OCI-LY7 (cell line): ENCODE results near the gene HSPB7. TPM values are rescaled to one million over a fixed set of nuclear protein-coding genes. Genes with fewer than 3 reads are reported as not detected.
A peak's percentile ranks its signal among the peaks of the same experiment; 100 is the strongest.
"Not testable (repeated sequence)": the region's sequence is repeated elsewhere in the genome, so short reads cannot be mapped to it uniquely, and the experiment has no call there.

ENCODE experiments used
- BruUV-seq: library from RNA; stranded (reverse); fragments of 400-500 nt; replicated peaks from 2 replicates; lab custom pipeline; 2021; lab: Mats Ljungman, UMichigan
- CTCF ChIA-PET: fragments of 300-600 bp; sonication (Branson Sonifier 250); formaldehyde crosslinking; loops from one replicate; lab custom pipeline; 2022; ENCODE audit warnings: antibody characterized with exemption; ENCODE audit not compliant: unreplicated experiment; lab: Charles Lee
- POLR2A ChIA-PET: fragments of 300-600 bp; sonication (Branson Sonifier 250); formaldehyde crosslinking; loops from one replicate; lab custom pipeline; 2022; ENCODE audit warnings: antibody characterized with exemption; lab: Charles Lee
- DNase-seq: peaks from one replicate; pipeline ENCODE4 v3.0.0-alpha.2; 2015; ENCODE audit warnings: low spot score
- H2AFZ ChIP-seq: fragments of 200-600 bp; sonication (generic), shearing (Covaris generic); 2 replicates; pipeline ENCODE4 v1.6.1; 2014; ENCODE audit warnings: mild to moderate bottlenecking, antibody characterized with exemption, low read length, moderate library complexity
- H3K27ac ChIP-seq: fragments of 200-600 bp; sonication (generic); 2 replicates; pipeline ENCODE4 v1.5.1; 2014; ENCODE audit warnings: mixed run types, low read depth, mild to moderate bottlenecking, moderate library complexity, low read length, inconsistent platforms; ENCODE audit not compliant: poor library complexity, severe bottlenecking
- H3K36me3 ChIP-seq: fragments of 200-600 bp; sonication (generic); 2 replicates; pipeline ENCODE4 v1.6.1; 2014; ENCODE audit warnings: mild to moderate bottlenecking, antibody characterized with exemption, low read length, moderate library complexity, mixed read lengths; ENCODE audit not compliant: insufficient read depth
- H3K4me1 ChIP-seq: fragments of 200-600 bp; sonication (generic); 2 replicates; pipeline ENCODE4 v1.5.1; 2014; ENCODE audit warnings: mild to moderate bottlenecking, low read length; ENCODE audit not compliant: insufficient read depth, poor library complexity, severe bottlenecking
- H3K4me2 ChIP-seq: fragments of 200-600 bp; sonication (generic); 2 replicates; pipeline ENCODE4 v1.6.1; 2014; ENCODE audit warnings: mild to moderate bottlenecking, low read length
- H3K4me3 ChIP-seq: fragments of 200-600 bp; sonication (generic); 2 replicates; pipeline ENCODE4 v1.5.1; 2014; ENCODE audit warnings: mild to moderate bottlenecking, low read depth, low read length; ENCODE audit not compliant: poor library complexity, severe bottlenecking
- H3K79me2 ChIP-seq: fragments of 200-600 bp; sonication (generic); 2 replicates; pipeline ENCODE4 v1.6.1; 2016; ENCODE audit warnings: low read depth, mild to moderate bottlenecking, low read length, moderate library complexity, mixed read lengths; ENCODE audit not compliant: insufficient read depth
- H3K9me2 ChIP-seq: fragments of 200-600 bp; sonication (generic); 2 replicates; pipeline ENCODE4 v1.6.1; 2016; ENCODE audit warnings: mild to moderate bottlenecking, low read length, mixed read lengths; ENCODE audit not compliant: insufficient read depth
- H3K9me3 ChIP-seq: fragments of 200-600 bp; sonication (generic); 2 replicates; pipeline ENCODE4 v1.6.1; 2014; ENCODE audit warnings: mild to moderate bottlenecking, mixed run types, low read length, mixed read lengths
- H4K20me1 ChIP-seq: fragments of 200-600 bp; sonication (generic); 2 replicates; pipeline ENCODE4 v1.6.1; 2014; ENCODE audit warnings: mild to moderate bottlenecking, antibody characterized with exemption, low read length, moderate library complexity, mixed read lengths; ENCODE audit not compliant: insufficient read depth
- EZH2phosphoT487 ChIP-seq: fragments of 200-600 bp; sonication (generic); IDR thresholded peaks from 2 replicates; pipeline ENCODE4 v1.6.1; 2018; ENCODE audit warnings: low read depth, borderline replicate concordance, mild to moderate bottlenecking, mixed run types, antibody characterized with exemption, low read length, moderate library complexity, mixed read lengths
- intact Hi-C: fragments of 100-400 bp; cut with micrococcal nuclease; formaldehyde crosslinking; loops from one replicate; pipeline ENCODE4 v1.10.0; 2022; ENCODE audit not compliant: unreplicated experiment
- total RNA-seq, 2 experiments: library from RNA; depleted of rRNA in 1 of 2; stranded (reverse); fragments of >200 nt in 1 of 2; shearing (Covaris generic) in 1 of 2; gene quantifications; 2 replicates each; pipeline ENCODE4 v1.2.3, GENCODE V29; 2014 to 2022
- TF ChIP-seq, protein P1 (sequence below): fragments of 200-600 bp; sonication (generic); conservative IDR thresholded peaks from 2 replicates; pipeline ENCODE4 v1.5.1; 2014; ENCODE audit warnings: mild to moderate bottlenecking, antibody characterized with exemption, low read length, moderate library complexity, mixed read lengths

Gene HSPB7
- total RNA-seq, 2 experiments from 2014 or later = not detected

DNA sequence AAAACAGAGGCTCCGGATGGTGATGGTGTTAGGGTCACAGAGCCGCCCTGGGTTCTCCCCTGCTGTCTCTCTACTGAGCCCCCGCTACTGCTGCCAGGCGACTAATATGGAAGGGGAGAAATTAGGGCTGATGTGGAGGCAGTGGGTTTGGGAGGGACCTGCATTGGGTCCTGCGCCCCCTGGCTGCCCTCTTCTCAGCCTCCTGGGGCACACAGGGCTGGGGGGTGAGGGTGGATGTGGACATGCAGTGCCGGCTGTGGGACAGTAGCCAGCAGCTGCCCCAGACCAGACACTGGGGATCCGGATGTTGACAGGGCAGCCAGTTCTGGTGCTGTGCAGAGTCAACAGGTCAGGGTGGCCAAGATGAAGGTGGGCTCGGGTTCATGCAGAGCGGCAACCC lies 24.3 kb upstream of the HSPB7 start:
- H3K79me2 ChIP-seq = no peaks in the 10 kb centered on the region
- H4K20me1 ChIP-seq = no peaks in the 10 kb centered on the region
- H3K4me1 ChIP-seq = no peaks in the 10 kb centered on the region
- TF ChIP-seq EZH2phosphoT487 = no peak
- TF ChIP-seq, protein P1, sequence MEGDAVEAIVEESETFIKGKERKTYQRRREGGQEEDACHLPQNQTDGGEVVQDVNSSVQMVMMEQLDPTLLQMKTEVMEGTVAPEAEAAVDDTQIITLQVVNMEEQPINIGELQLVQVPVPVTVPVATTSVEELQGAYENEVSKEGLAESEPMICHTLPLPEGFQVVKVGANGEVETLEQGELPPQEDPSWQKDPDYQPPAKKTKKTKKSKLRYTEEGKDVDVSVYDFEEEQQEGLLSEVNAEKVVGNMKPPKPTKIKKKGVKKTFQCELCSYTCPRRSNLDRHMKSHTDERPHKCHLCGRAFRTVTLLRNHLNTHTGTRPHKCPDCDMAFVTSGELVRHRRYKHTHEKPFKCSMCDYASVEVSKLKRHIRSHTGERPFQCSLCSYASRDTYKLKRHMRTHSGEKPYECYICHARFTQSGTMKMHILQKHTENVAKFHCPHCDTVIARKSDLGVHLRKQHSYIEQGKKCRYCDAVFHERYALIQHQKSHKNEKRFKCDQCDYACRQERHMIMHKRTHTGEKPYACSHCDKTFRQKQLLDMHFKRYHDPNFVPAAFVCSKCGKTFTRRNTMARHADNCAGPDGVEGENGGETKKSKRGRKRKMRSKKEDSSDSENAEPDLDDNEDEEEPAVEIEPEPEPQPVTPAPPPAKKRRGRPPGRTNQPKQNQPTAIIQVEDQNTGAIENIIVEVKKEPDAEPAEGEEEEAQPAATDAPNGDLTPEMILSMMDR = peak; percentile 55
- ChIA-PET POLR2A (interaction anchor here (0.5 kb wide), 1 partner anchor 217 kb away, joined by 3 read pairs; no protein-coding TSS in a partner anchor), CTCF (no interaction called here)
- peak; percentile 15 for DNase-seq
- intact Hi-C loops = loop anchor here (2.0 kb wide), 1 partner anchor 21 kb away; no protein-coding TSS in a partner anchor
- BruUV-seq = no TSS peak
- H3K9me2 ChIP-seq = no peaks in the 10 kb centered on the region
- no peak overlapping the region for H3K4me3 ChIP-seq
- no peak overlapping the region for H2AFZ ChIP-seq
- H3K9me3 ChIP-seq = no peaks in the 10 kb centered on the region
- H3K4me2 ChIP-seq = no peak overlapping the region
- no peak overlapping the region for H3K27ac ChIP-seq
- no peaks in the 10 kb centered on the region for H3K36me3 ChIP-seq

DNA sequence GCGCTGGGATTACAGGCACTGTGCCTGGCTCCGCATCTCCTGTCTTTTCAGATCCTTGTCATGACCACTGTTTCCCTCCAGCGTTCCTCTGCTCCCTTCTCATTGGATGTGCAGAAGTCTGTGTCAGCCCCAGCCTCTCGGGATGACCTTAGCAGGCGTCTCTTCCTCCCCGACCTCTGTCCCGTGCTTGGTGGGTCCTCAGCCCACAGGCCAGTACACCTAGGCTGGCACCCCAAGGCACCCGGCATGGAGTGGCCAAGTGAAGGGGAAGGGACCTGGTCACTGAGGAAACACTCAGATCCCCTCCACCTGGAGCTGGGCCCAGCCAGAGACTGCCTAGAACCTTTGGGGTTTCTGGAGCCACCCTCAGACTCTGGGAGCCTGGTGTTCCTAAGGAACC lies 23.4 kb upstream of the HSPB7 start:
- no peaks in the 10 kb centered on the region for H3K4me1 ChIP-seq
- H3K9me2 ChIP-seq = no peaks in the 10 kb centered on the region
- H3K36me3 ChIP-seq = no peaks in the 10 kb centered on the region
- no peaks in the 10 kb centered on the region for H3K9me3 ChIP-seq
- CTCF ChIA-PET = no interaction called here
- no peak overlapping the region for H3K4me2 ChIP-seq
- intact Hi-C loops = no loop called here
- no peak overlapping the region for H3K27ac ChIP-seq
- no peak overlapping the region for H2AFZ ChIP-seq
- no peaks in the 10 kb centered on the region for H4K20me1 ChIP-seq
- DNase-seq = no peak
- no peak overlapping the region for H3K4me3 ChIP-seq
- H3K79me2 ChIP-seq = no peaks in the 10 kb centered on the region
- BruUV-seq = no TSS peak
- POLR2A ChIA-PET = interaction anchor here (0.5 to 0.7 kb wide), 2 partner anchors 209 to 223 kb away, joined by 3 to 5 read pairs; no protein-coding TSS in a partner anchor
- TF ChIP-seq, protein P1 = no peak
- no peak for TF ChIP-seq EZH2phosphoT487

DNA sequence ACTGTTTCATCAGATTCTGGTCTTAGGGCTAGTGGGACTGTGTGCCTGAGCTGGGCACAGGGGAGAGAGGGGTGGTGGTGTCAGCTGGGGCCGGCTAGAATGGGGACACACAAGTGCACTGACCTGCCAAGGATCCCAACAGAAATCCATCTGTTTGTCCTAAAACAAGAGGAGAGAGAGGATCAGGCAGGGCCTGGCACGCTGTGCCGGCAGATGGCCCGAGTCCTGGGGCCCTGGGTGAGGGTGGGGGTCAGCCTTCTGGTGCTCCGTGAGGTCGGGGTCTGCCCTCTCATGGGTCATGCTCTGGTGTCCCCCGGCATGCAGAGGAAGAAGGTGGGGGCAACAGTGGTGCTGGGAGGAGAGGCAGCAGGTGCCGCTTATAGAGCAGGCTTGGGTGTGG lies 22.0 kb upstream of the HSPB7 start:
- H3K27ac ChIP-seq, H3K9me2 ChIP-seq, intact Hi-C loops, H2AFZ ChIP-seq, H3K4me1 ChIP-seq, H3K4me3 ChIP-seq, H3K4me2 ChIP-seq, POLR2A ChIA-PET, DNase-seq, H3K79me2 ChIP-seq, H3K36me3 ChIP-seq, BruUV-seq, H4K20me1 ChIP-seq, H3K9me3 ChIP-seq: not testable (repeated sequence)
- CTCF ChIA-PET = interaction anchor here (0.5 kb wide), 1 partner anchor 43 kb away, joined by 3 read pairs; no protein-coding TSS in a partner anchor
